Spleen (tissue), 11 donors: ENCODE measurements around the gene RERE. TPM values are rescaled to one million over a fixed set of nuclear protein-coding genes. Genes with fewer than 3 reads are reported as not detected.
"Not testable (repeated sequence)": the region's sequence is repeated elsewhere in the genome, so short reads cannot be mapped to it uniquely, and the experiment has no call there.

Source experiments
- DNase-seq: peaks from one replicate; pipeline ENCODE4 v3.0.0-alpha.2; 2020
- H3K27ac ChIP-seq, 8 donors: fragments of 200-600 bp; sonication (generic) in 7 of 8; 1 replicate in 4 of 8; 2 replicates in 4 of 8; pipeline versions ENCODE4 v1.5.0 to v1.8.0; 2016 to 2021; ENCODE audit warnings: inconsistent platforms in 4 of 8, mild to moderate bottlenecking in 4 of 8, moderate library complexity in 1 of 8
- H3K27me3 ChIP-seq, 7 donors: fragments of 200-600 bp; sonication (generic) in 6 of 7; replicated peaks in 1 of 7; 1 replicate in 4 of 7; 2 replicates in 3 of 7; pipeline versions ENCODE4 v1.5.0 to v1.8.0; 2016 to 2021; ENCODE audit warnings: inconsistent platforms in 3 of 7, mild to moderate bottlenecking in 1 of 7
- H3K36me3 ChIP-seq, 6 donors: fragments of 200-600 bp; sonication (generic) in 5 of 6; 1 replicate in 4 of 6; 2 replicates in 2 of 6; pipeline versions ENCODE4 v1.5.0 to v1.8.0; 2016 to 2021; ENCODE audit warnings: inconsistent platforms in 2 of 6
- H3K4me1 ChIP-seq, 6 donors: fragments of 200-600 bp; sonication (generic) in 5 of 6; 1 replicate in 3 of 6; 2 replicates in 3 of 6; pipeline versions ENCODE4 v1.5.0 to v1.8.0; 2016 to 2021; ENCODE audit warnings: inconsistent platforms in 3 of 6
- H3K4me3 ChIP-seq, 8 donors: fragments of 200-600 bp; sonication (generic) in 7 of 8; 1 replicate in 4 of 8; 2 replicates in 4 of 8; pipeline versions ENCODE4 v1.5.0 to v1.8.0; 2016 to 2021; ENCODE audit warnings: inconsistent platforms in 4 of 8, mild to moderate bottlenecking in 4 of 8, moderate library complexity in 2 of 8
- H3K9me3 ChIP-seq, 8 donors: fragments of 200-600 bp; sonication (generic) in 7 of 8; 1 replicate in 4 of 8; 2 replicates in 4 of 8; pipeline versions ENCODE4 v1.5.0 to v1.8.0; 2016 to 2021; ENCODE audit warnings: inconsistent platforms in 4 of 8
- POLR2A ChIP-seq, 3 donors: fragments of 450-650 bp; IDR thresholded peaks; one replicate each; pipeline ENCODE4 v1.5.1; 2017; ENCODE audit warnings: antibody characterized with exemption in 3 of 3, mild to moderate bottlenecking in 1 of 3
- POLR2AphosphoS5 ChIP-seq, 3 donors: sonication (generic); formaldehyde crosslinking; IDR thresholded peaks; one replicate each; pipeline ENCODE4 v1.5.1; 2017; ENCODE audit warnings: antibody characterized with exemption in 3 of 3
- WGBS, 5 donors: extraction: QIAGEN DNeasy Blood & Tissue Kit in 3 of 5; methylation state at CpG; one replicate each; pipeline versions ENCODE4 v1.1.5 to v1.1.7; 2013 to 2018; 5-methylcytosine and 5-hydroxymethylcytosine counted together
- intact Hi-C: fragments of 100-400 bp; cut with DNase I; formaldehyde crosslinking; loops from one replicate; pipeline ENCODE4 v1.15.0; 2023; ENCODE audit warnings: low total_unique reads
- polyA plus RNA-seq, 3 donors: library from polyadenylated mRNA; stranded (reverse); fragments of 200-250 nt; gene quantifications; one replicate each; pipeline ENCODE4 v1.2.1, GENCODE V29; 2013
- total RNA-seq, 7 donors: library from RNA; depleted of rRNA in 3 of 7; stranded (reverse); fragments of >200 nt in 3 of 7; fragmentation: NEBNext Ultra II Directional in 4 of 7; extraction: Animal tissue kit (Norgen Biotek cat#: 25700) in 4 of 7; gene quantifications; one replicate each; pipeline versions ENCODE4 v1.1.0 to v1.2.1, GENCODE V29; 2016 to 2021
- TF ChIP-seq, protein P1 (sequence below), 11 experiments: fragments of 200-600 bp in 7 of 11; fragments of 450-650 bp in 4 of 11; sonication (generic) in 4 of 11; IDR thresholded peaks in 8 of 11; conservative IDR thresholded peaks in 3 of 11; 1 replicate in 7 of 11; 2 replicates in 4 of 11; pipeline versions ENCODE4 v1.4.0 to v1.8.0; 2016 to 2021; ENCODE audit warnings: antibody characterized with exemption in 11 of 11, inconsistent platforms in 4 of 11, mild to moderate bottlenecking in 1 of 11
- donor health status: healthy with polysubstance abuse.
- donor health status: DM: no; HTN: no; CAD: no; lungs with moderate emphysema.
- donor health status: DM: no; HTN: no; CAD: no.
- donor health status: Bipolar disorder and iron deficiency.
- donor health status: healthy.
- donor health status: DM: no; HTN: no; CAD: no.
- donor health status: DM: yes; HTN: yes; CAD: no.

Gene RERE
- total and polyA plus RNA-seq, 10 donors = 10.3 to 149 (median 117) TPM

DNA sequence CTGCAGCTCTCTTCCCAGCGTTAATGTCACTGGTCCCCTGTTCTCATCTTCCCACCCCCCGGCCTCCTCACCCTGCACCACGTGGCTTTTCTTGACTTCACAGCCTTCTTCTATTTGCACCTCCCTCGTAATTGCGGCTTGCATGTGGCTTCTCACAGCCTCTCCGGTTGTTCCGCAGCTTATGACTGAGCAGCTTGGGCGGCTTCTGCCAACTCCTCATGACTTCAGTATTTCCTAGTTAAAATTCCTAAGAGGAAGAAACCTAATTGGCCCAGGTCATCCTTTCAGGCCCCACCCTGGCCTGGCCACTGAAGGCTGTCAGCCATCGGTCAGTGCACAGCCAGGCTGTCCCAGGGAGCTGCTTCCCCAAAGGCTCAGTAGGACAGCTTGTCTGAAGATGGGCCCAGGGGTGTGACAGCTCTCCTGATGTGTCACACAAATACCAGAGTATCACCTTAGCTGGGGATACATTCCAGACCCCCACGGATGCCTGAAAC lies 8.6 kb upstream of the RERE start:
- Histone ChIP-seq H3K4me3 (no peak overlapping the region), H3K4me1 (peaks cover 6 to 66% (median 42%) of the 10 kb centered on the region in 6 donors), H3K27ac (peak overlapping the region in 3 of 8 donors; percentile 13 to 41 (median 31)), H3K27me3 (no peaks in the 10 kb centered on the region), H3K9me3 (no peaks in the 10 kb centered on the region), H3K36me3 (no peaks in the 10 kb centered on the region)
- WGBS, 5 donors = 65 to 78% (median 75%) methylated on average over 10 of the region's 10 CpGs
- DNase-seq = no peak
- intact Hi-C loops = no loop called here
- TF ChIP-seq POLR2A (IDR thresholded peaks at IDR 0.05) (no peak), POLR2AphosphoS5 (IDR thresholded peaks at IDR 0.05) (peak in 1 of 3 donors; percentile 34)
- TF ChIP-seq, protein P1, sequence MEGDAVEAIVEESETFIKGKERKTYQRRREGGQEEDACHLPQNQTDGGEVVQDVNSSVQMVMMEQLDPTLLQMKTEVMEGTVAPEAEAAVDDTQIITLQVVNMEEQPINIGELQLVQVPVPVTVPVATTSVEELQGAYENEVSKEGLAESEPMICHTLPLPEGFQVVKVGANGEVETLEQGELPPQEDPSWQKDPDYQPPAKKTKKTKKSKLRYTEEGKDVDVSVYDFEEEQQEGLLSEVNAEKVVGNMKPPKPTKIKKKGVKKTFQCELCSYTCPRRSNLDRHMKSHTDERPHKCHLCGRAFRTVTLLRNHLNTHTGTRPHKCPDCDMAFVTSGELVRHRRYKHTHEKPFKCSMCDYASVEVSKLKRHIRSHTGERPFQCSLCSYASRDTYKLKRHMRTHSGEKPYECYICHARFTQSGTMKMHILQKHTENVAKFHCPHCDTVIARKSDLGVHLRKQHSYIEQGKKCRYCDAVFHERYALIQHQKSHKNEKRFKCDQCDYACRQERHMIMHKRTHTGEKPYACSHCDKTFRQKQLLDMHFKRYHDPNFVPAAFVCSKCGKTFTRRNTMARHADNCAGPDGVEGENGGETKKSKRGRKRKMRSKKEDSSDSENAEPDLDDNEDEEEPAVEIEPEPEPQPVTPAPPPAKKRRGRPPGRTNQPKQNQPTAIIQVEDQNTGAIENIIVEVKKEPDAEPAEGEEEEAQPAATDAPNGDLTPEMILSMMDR (IDR thresholded peaks at IDR 0.05 in 8 of 11, conservative IDR thresholded peaks at IDR 0.05 in 3 of 11) = no peak

DNA sequence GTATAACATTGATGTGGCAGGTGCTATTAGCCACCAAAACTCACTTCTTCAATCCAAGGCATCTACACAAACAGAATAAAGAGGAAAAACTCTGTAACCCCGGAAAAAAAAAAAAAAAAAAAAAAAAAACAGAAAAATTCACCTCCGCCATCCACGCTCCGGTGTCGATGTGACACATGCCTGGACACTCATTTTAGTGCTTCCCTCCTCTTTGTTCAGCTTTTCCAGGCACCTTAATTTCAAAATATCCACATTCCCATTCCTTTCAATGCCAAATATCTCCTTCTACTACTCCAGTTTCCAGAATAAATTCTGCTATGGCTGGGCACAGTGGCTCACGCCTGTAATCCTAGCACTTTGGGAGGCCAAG lies 5.8 kb upstream of the RERE start:
- H3K9me3 ChIP-seq = no peaks in the 10 kb centered on the region
- TF ChIP-seq, protein P1 (IDR thresholded peaks at IDR 0.05 in 8 of 11, conservative IDR thresholded peaks at IDR 0.05 in 3 of 11) = no peak
- TF ChIP-seq POLR2AphosphoS5 (IDR thresholded peaks at IDR 0.05) (no peak), POLR2A (IDR thresholded peaks at IDR 0.05) (no peak)
- intact Hi-C loops = no loop called here
- H3K4me3 ChIP-seq = no peak overlapping the region
- whole genome bisulfite sequencing, 5 donors = 42 to 76% (median 69%) methylated on average over 6 of the region's 6 CpGs
- H3K27ac ChIP-seq = peak overlapping the region; percentile 30 to 78 (median 68)
- no peaks in the 10 kb centered on the region for H3K36me3 ChIP-seq
- DNase-seq = no peak
- H3K4me1 ChIP-seq = peaks cover 6 to 67% (median 43%) of the 10 kb centered on the region in 6 donors
- H3K27me3 ChIP-seq = no peaks in the 10 kb centered on the region

DNA sequence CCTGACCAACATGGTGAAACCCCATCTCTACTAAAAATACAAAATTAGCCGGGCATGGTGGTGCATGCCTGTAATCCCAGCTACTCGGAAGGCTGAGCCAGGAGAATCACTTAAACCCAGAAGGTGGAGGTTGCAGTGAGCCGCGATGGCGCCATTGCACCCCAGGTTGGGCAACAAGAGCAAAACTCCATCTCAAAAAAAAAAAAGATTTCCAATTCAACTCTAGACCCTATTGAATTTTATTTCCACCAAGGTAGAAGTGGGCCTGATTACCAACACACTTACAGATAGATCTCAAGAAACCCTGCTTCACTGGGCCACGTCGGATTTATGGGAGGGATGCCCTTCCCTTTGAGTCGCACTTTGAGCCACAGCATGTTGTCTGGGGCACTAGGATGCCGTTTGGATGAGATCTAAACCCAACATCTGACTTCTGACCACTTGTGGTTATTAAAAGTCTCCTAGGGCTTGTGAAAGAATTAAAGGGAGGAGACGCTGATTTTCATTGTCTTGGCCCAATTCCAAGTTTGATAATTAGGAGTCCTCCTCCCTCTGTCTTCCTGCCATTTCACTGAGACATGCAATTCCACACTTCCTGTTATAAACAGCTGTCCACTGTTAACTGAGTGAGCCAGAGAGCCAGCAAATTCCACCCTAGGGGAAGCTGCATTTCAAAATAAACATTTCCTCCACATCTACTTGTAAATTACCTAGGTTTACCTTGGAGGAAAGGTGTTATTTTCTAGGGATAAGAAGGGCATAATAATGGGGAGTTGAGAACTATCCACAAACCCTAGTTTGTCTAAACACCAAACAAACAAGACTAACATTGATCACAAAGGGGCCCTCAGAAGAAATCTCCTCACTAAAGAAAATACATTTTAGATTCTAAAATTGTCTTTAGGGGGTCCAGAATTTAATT lies 5.2 kb upstream of the RERE start:
- no peak overlapping the region for H3K4me3 ChIP-seq
- peak overlapping the region; percentile 30 to 78 (median 68) for H3K27ac ChIP-seq
- H3K4me1 ChIP-seq = peaks cover 6 to 71% (median 45%) of the 10 kb centered on the region in 6 donors
- no peaks in the 10 kb centered on the region for H3K9me3 ChIP-seq
- intact Hi-C loops = no loop called here
- H3K27me3 ChIP-seq = no peaks in the 10 kb centered on the region
- TF ChIP-seq POLR2A (IDR thresholded peaks at IDR 0.05) = no peak
- peak in 1 of 3 donors; percentile 73 for TF ChIP-seq POLR2AphosphoS5 (IDR thresholded peaks at IDR 0.05)
- TF ChIP-seq, protein P1 (IDR thresholded peaks at IDR 0.05 in 8 of 11, conservative IDR thresholded peaks at IDR 0.05 in 3 of 11) = peak in 1 of 11 experiments; percentile 7
- H3K36me3 ChIP-seq = no peaks in the 10 kb centered on the region
- 58 to 76% (median 66%) methylated on average over 10 of the region's 10 CpGs for WGBS, 5 donors
- no peak for DNase-seq

DNA sequence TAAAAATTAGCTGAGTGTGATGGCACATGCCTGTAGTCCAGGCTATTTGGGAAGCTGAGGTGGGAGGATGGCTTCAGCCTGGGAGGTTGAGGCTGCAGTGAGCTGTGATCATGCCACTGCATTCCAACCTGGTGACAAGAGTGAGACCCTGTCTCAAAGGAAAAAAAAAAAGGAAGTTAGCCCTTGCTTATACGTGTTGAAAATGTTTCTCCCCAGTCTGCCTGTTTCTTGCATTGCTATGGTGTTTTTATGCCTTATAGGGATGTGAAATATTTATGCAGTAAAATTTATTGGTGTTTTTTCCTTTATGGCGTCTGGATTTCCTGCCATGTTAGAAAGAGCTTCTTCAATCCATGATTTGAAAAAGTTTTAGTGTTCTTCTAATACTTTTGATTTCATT lies 3.6 kb upstream of the RERE start:
- Histone ChIP-seq H3K4me3 (no peak overlapping the region), H3K27me3 (no peaks in the 10 kb centered on the region), H3K4me1 (peaks cover 11 to 77% (median 51%) of the 10 kb centered on the region in 6 donors), H3K36me3 (no peaks in the 10 kb centered on the region), H3K27ac (peak overlapping the region in 1 of 8 donors; percentile 77), H3K9me3 (no peaks in the 10 kb centered on the region)
- no peak for TF ChIP-seq POLR2A (IDR thresholded peaks at IDR 0.05)
- TF ChIP-seq POLR2AphosphoS5 (IDR thresholded peaks at IDR 0.05) = no peak
- TF ChIP-seq, protein P1 (IDR thresholded peaks at IDR 0.05 in 8 of 11, conservative IDR thresholded peaks at IDR 0.05 in 3 of 11) = no peak
- no peak for DNase-seq
- WGBS, 5 donors = 13 to 21% (median 16%) methylated on average over 2 of the region's 2 CpGs
- intact Hi-C loops = no loop called here

DNA sequence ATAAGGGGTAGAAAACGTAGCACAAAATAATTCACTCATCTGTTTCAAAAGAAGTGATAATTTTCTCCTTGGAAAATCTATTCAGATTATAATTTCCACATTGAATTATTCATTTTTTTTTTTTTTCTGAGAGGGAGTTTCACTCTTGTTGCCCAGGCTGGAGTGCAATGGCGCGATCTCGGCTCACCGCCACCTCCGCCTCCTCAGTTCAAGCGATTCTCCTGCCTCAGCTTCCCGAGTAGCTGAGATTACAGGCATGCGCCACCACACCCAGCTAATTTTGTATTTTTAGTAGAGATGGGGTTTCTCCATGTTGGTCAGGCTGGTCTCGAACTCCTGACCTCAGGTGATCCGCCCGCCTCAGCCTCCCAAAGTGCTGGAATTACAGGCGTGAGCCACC lies 1.3 kb upstream of the RERE start:
- H3K9me3 ChIP-seq, H3K36me3 ChIP-seq, intact Hi-C loops, H3K27me3 ChIP-seq, DNase-seq: not testable (repeated sequence)
- Histone ChIP-seq H3K4me3 (peak overlapping the region in 2 of 8 donors; percentile 77 to 81), H3K4me1 (peaks cover 18 to 78% (median 65%) of the 10 kb centered on the region in 6 donors), H3K27ac (peak overlapping the region; percentile 22 to 99 (median 96))
- WGBS, 5 donors = 85 to 93% (median 87%) methylated on average over 10 to 13 of the region's 13 CpGs
